ENCODE measurements around the gene ROBO1.

- TF ChIP-seq LEF1 (IDR thresholded peaks at IDR 0.05; ENCODE audit: borderline replicate concordance) (no peak), L3MBTL2 (conservative IDR thresholded peaks at IDR 0.05) (no peak), FOXK2 (IDR thresholded peaks at IDR 0.05) (no peak), CTBP1 (IDR thresholded peaks at IDR 0.05; ENCODE audit: borderline replicate concordance) (no peak), HDGF (IDR thresholded peaks at IDR 0.05; ENCODE audit: borderline replicate concordance) (no peak), TARDBP (IDR thresholded peaks at IDR 0.05) (no peak), SP1 (IDR thresholded peaks at IDR 0.05) (no peak), FOXM1 (IDR thresholded peaks at IDR 0.05; ENCODE audit: borderline replicate concordance) (no peak), NFRKB (IDR thresholded peaks at IDR 0.05) (no peak)
These were observed 1010.1 kb downstream of the ROBO1 start for GRCh38 chr3:78757731-78758130.
